Activated CD4-positive, alpha-beta T cell treated with anti-CD3 and anti-CD28 coated beads for 1 hour (primary cell): ENCODE data around the gene CAMK2N1.

Source experiments
- DNase-seq: peaks from one replicate; pipeline ENCODE4 v3.0.0-alpha.2; 2020

CAMK2N1 gene

DNA sequence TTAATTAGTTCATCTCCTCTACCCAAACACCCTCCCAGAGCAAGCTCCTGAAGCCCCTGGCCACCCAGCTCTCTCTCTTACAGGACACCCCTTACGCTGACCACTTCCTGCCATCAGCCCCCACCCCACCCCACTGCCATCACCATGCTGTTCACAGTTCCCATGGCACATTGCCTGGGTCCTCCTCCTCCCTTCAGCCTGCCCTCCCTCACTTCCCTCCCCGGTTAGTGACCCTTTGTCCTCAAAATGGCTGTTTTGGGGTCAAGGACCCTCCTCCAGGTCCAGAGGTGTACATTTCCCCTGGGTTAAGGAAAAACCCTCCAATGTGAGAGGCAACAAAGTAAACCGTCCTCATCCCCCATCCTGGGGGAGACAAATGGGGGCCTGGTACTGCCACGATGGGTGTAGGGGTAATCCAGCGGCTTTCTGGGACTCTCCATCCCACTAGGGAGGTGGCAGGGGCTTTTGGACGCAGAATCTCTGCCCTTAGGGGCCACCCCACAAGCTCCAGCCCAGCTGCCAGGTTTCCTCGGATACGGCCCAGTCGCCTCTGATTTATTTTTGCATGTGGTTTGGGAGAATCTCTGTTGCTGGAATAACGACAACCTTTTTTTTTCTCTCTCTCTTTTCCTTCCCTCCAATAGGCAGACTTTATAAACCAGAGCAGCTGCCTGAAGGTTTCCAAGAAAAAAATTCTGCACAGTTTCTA is 8.5 kb downstream of the CAMK2N1 start:
- no peak for DNase-seq

DNA sequence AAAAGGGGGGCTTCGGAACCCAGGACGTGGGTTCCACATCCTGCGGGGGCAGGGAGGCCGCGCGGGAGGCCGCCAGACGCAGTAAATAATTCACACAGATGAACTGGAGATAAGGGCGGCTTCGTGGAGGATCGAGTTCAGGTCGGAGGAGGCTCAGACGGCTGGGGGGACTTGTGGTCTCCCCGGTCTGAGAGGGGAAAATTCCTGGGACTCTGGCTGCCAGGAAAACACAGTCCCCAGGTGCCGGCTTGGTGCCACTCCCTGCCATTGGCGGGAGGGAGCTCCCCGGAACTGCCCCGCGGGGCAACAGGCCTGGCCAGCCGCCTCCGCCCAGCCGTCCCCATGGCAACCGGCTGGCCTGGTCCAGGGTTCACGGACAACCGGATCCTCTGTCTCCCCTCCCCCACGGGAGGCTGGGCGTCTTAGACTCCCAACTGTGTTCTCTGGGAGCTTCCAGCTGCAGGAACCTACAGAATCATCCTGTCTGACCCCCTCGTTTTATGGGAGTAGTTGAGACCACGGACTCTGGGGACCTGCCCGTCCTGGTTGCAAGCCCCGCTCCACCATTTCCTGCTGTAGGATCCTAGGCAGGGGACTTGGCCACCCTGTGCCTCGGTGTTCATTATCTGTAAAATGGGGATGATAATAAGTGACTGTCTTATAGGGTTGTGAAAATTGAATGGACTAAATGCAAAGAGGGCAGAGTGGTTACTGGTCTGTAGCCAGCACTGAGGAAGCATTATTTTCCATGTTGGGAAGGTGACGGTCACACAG is 9.6 kb downstream of the CAMK2N1 start:
- no peak for DNase-seq

DNA sequence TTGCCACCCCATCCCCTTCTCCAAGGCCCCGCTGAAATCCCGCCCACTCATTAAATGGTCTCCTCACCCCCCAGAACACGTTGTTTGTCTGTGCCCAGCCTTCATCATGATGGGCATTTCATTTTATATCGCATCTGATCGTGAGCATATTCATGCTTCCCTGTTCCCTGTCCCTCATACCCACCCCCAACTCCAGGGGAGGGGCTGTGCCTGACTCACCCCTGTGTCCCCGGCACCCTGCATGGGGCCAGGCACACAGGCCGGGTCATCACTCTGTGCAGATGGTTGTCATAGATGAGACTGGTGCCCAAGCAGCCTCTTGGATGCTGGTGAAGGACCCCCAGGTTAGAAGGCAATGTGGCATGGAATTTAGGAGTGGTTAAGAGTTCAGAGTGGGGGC is 11.0 kb downstream of the CAMK2N1 start:
- no peak for DNase-seq

DNA sequence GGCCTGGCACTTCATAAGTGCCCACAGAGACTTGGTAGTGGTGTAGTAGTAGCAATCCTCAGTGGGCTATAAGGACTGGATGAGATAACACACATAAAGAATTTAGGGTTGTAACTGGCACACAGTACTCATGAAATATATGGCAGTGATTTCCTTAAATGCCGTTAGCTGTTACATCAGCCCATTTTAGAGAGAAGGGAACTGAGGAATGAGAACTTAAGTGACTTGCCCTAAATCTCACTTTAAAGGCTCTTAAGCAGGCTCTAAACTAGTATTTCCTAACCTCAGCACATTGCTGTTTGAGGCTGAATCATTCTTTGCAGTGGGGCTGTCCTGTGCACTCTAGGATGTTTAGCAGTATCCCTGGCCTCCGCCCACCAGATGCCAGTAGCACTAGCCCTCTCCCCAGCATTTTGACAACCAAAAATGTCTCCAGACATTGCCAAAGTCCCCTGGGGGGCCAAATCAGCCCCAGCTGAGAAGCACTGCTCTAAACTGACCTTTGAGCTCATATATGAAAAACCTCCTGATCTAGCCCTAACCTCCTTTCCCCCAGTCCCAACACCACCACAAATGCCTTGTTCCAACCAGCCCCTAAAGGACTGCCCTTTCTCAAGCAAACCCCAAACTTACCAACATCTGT is 11.6 kb downstream of the CAMK2N1 start:
- DNase-seq, result no peak

DNA sequence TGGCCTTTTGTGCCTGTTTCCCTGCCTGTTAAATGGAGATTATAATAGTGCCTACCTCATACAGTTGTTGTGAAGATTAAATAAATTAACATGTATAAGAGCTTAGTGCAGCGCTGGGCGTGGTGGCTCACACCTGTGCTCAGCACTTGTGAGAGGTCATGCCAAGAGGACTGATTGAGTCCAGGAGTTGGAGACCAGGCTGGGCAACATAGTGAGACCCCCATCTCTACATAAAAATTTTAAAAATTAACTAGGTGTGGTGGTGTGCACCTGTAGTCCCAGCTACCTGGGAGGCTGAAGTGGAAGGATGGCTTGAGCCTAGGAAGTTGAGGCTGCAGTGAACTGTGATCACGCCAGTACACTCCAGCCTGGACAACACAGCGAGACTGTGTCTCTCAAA is 12.1 kb downstream of the CAMK2N1 start:
- no peak for DNase-seq

DNA sequence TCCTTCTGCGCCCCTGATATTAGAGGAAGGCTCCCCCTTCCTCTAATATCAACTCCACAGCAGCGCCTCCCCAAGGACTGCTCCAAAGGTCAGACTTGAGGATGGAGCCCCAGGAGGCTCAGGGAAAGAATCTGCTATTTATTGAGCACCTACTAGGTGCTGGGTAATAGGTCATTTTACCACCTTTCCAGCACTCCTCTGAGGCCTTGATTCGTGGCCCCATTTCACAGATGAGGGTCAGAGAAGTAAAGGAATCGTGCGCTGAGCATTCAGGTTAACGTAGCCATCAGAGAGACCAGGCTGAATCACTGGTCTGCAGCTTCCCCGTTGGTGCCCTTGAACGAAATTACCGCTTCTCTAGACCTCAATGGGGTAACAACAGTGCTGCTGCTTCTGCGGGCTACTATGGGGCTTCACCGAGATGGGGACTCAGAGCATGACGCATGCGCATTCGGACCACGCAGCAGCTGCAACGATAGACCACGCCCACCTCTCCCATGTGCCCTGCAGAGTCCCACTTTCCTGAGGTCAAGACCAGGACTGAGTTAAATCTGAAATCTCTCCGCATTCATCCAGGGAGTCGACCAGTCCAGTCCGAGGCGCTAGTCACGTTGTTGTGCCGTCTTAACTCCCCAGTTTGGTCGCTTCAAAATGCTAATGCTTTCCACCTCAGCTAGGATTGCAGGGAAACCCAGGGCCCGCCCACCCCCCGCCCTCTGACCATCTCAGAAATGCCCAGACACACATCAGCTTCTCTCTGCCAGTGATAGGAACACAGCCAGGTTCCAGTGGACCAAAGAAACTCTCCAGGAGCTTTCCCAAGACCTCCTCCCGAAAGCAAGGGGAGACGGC is 12.9 kb downstream of the CAMK2N1 start:
- no peak for DNase-seq

DNA sequence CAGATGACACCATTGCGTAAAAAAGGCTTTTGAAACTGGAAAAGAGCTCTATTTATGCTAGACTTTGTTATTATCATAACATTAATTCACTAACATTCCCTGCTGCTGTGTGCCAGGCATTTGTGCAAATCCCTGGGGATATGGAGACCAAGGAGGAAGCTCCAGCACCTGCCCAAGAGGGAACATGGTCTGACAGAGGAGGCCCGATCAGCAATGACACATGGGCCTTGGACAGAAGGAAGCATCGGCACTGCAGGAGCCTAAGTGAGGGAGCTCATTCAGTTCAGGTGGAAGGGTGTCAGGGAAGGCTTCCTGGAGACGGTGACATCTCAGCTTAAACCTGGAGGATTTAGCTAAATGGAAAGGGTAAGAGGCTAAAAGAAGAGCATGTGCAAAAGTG is 13.9 kb downstream of the CAMK2N1 start:
- no peak for DNase-seq

DNA sequence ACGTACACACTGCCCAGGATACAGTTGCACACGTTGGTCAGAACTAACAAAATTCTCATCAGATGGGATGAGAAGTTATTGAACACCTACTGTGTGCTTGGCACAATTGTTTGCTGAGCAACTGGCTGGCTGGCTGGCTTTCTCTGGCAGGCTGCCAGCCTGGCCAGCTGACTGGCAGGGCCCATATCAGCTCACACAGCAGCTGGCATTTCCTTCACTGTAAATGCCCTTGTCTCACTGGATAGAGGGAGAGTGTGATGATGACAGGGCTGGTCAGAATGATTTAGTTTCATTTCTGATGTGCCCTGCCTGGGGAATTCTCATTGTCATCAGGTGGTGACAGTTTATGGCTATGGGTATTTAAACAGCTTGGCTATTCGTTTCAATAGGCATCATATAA is 15.8 kb downstream of the CAMK2N1 start:
- DNase-seq, result no peak

DNA sequence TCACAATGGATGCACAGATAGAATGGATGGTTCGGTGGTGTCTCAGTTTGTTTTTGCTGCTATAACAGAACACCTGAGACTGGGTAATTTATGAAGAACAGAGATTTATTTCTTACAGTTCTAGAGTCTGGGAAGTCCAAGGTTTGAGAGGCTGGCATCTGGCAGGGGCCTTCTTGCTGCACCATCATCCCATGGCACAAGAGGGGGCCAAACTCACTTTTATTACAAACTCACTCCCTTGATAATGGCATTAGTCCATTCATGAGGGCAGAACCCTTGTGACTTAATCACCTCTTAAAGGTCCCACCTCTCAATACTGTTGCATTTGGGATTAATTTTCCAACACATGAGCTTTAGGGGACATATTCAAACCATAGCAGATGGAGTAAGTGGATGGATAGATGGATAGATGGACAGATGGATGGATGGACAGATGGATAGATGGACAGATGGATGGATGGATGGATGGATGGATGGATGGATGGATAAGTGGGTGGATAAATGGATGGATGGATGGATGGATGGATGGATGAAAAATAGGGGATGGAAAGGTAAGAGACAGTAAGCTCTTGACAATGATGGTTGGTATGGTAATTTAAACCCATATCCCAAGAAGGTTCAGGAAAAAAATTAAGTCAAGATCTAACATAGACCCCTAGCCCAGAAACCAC is 16.5 kb downstream of the CAMK2N1 start:
- no peak for DNase-seq

DNA sequence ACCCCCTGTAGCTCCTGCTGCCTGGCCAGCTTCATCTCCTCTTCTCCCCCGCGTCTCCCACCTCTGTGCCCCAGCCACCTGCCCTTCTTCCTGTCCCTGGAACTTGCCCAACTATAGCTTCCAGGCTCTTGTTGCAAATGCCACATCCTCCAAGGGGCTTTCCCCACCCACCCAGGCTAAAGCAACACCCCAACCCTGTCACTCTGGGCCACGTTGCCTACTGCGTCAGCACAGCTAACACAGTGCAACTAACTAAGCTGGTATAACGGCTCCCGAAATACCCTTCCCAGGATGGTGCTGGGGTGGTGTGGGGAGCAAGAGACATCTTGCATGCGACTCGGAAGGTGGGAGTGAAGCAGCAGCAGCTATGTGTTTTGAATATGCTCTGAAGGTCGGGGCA is 19.7 kb downstream of the CAMK2N1 start:
- DNase-seq, result no peak

DNA sequence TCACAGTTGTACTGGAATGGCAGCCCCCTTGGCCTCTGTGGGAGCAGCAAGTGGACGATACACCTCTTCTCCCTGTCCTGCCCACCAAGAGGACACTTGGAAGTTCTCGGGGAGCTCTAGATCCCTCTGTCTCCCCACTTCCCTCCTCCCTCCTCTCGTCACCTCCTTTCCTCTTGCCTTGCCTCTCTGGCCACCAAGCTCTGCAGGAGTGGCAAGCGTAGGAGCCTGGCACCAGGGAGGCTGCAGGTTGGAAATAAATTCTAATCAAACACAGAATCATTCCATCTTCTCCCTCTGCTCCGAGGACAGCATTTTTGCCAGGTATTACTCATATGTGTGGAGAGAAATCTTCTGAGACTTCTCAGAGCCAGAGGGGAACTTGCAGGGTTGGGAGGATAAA is 20.8 kb downstream of the CAMK2N1 start:
- no peak for DNase-seq

DNA sequence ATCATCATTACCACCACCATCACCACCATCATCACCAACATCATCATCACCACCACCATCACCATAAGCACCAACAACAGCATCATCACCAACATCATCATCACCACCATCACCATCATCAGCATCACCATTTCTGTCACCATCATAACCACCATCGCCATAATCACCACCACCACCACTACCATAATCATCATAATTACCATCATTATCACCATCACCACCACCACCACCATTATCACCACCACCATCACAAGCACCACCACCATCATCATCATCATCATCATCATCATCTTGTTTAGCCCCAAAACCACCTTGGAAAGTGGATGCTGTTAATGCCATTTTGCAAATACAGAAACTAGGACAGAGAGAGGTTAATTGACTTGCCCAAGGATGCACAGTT is 22.5 kb downstream of the CAMK2N1 start:
- DNase-seq, result no peak

DNA sequence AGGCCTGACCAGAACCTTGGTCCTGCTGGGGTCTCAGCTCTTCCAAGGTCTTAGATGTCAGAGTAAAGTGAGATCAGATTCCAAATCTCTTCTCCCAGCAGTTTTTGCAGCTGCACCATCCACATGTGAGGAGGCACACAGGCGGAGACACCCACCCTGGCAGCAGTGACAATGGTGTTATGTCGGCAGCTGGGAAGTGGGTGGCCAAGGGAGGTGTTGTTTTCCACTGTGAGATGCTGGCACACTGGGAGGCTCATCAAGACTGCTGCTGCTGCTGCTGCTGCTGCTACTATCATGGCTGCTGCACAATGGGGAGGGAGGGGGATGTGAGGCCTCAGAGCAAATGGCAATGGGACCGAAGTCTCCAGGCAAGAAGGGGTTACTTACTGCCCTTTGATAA is 23.6 kb downstream of the CAMK2N1 start:
- DNase-seq, result no peak

DNA sequence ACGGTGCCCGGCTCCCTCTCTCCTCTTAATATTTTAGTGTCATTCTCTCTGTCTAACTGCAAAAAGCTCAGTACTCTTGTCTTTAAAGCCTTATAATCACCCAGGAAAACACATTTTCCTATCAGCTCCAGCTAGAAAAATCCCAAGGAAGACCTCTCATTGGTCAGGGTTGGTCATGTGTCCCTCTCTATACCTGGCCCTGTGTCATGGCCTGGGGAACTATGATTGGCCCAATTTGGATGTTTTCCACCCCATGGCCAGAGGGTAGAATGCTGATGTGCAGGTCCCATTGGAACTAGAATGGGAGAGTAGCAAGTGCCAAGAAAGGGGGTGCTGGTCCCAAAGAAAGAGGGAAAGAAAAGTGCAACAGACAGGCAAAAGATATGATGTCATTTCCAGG is 27.3 kb downstream of the CAMK2N1 start:
- DNase-seq, result no peak

DNA sequence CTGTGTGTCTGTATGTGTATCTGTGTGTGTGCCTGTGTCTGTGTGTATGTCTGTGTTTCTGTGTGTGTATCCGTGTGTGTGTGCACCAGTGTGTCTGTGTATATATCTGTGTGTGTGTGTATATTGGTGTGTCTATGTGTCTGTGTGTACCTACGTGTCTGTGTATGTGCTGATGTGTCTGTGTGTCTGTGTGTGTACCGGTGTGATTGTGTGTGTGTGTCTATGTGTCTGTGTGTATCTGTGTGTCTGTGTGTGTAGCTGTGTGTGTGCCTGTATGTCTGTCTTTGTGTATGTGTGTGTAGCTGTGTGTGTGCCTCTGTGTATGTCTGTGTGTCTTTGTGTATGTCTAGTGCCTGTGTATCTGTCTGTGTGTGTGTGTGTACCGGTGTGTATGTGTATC is 32.0 kb downstream of the CAMK2N1 start:
- no peak for DNase-seq

DNA sequence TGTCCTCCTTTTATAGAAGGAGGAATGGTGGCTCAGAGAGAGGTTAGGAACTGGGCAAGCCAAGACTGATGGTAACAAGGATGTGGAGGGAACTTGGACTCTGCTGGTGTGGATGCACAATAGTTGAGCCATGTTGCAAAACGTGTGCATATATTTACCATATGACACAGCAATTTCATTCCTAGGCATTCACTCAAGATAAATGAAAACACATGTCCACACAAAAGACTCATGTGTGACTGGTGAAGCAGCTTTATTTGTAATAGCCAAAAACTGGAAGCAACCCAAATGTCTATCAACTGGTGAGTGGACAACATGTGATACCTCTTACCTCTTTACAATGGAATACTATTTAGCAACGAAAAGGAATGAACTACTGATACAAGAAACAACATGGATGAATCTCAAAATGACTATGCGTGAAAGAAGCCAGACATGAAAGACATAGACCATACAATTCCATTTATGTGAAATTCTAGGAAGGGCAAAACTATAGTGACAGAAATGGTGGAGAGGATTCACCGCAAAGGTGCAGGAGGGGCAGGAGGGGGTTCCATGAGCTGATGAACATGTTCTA is 36.2 kb downstream of the CAMK2N1 start:
- no peak for DNase-seq

DNA sequence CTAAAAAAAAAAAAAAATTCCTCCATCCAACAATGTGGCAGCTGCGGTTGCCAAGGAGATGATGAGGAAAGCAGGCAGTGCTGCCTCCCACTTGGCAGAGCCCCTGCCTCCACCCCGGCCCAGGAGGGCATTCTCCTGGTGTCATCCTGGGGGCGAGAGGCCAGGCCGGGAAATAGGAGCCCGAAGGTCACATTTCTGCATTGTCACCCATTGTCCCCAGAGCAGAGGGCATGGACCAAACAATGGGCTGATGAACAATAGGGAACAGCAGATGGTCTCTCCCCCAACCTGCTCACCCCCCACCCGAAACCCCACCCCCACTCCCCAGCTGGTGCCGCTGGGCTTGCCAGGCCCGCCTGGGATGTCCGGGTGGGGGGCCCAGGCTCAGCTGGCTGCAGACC is 37.3 kb downstream of the CAMK2N1 start:
- no peak for DNase-seq

DNA sequence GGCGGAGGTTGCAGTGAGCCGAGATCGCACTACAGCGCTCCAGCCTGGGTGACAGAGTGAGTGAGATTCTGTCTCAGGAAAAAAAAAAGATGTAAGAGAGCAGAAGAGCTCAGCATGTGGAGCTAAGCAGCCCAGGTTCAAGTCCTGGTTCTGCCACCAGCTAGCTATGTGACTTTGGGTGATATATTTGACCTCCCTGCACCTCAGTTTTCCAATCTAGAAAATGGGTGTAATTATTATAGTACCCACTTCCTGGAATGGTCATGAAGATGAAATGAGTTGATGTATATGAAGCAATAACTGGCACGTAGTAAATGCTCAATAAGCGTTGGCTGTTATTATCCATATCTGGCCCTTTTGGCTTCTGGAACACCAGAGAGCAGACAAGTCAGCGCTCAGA is 38.2 kb downstream of the CAMK2N1 start:
- no peak for DNase-seq

DNA sequence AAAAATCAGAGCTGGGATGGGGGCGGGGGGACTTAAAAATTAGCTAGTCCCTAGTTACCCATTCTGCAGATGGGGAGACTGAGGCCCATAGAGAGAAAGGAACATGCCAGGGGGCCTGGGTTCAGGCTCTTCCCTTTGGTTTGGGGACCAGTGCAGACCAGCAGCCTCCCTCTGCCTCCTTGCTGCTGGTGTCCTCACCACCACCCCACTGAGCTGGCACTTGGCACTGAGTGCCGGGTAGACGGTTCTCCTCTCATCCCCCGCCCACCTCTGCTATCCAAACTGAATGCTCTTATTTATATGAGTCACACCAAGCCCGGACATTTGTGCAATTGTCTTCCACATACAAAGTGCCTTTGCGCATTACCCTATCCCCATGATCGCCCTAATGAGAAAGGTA is 39.2 kb downstream of the CAMK2N1 start:
- no peak for DNase-seq

DNA sequence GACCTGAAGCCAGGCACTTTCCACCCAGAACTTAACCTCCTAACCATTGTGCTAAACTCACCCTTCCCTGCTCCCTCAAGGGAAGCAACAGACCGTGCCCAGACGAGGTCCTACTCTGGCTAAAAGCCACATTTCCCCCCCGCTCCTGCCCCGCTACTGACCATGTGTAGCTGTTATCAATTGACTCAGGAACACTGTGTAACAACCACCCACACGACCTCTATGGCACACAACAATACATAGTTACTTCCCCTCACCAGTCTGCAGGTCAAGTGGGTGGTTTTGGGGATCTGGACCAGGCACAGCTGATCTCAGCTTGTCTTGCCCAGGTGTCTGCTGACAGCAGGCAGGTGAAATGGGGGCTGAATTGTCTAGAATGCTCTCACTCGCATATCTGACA is 40.1 kb downstream of the CAMK2N1 start:
- DNase-seq, result no peak

DNA sequence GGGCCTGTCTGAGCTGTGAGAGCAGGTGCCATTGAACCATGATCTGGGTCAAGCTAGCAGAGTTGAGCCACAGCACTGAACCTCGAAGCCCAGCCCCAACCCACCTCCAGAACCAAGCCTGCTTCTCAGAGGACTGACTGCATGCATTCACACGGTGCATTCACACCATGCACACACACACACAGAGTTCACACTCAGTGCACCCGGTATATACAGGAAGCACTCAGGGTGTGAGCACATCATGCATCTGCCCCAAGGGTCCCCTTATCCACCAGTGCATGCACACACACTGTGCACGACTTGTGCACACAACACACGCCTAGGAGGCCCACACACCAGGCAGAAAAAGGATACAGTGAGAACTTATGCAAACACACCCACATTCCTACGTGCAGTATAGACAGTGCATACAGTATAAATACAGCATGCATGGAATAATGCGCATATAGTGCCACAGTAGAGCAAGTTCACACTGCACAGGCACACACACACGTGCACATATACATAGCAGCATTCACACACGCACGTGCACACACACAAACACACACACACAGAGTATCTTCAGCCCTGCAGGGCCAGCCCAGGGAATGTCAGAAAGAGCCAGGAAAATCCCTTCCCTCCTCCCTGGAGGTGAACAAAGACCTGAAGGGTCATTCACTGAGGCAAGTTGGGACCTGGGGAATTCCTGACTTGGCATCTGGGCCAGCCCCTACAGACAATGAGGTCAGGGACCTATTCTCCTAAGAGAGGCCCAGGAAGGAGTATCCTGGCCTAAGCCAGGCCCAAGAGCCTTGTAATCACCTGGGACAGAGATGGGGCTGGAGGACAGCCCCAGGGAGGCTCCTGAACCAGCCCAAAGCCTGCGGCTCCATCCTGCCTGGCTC is 42.1 kb downstream of the CAMK2N1 start:
- no peak for DNase-seq
